ENCODE measurements around the gene NME5.

NME5 gene

DNA sequence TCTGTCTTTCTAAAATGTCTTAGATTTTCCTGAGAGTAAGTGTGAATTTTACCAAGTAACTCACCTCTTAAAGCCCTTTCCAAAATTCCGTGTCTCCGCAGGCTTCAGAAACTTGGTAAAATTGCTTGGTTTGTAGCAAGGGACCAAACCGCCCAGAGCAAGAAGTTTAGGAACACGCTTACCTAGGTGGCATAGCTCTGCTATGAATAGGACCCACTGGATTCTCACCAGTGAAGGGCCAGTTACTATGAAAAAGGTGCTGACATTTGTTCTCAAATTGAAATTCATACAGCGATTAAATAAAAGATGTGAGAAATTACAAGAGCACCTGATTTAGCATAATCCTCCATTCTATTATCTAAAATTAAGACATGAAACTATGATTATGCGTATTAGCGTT is 6.7 kb downstream of the NME5 start:
- DNase-seq (ENCODE audit: low read depth) = no peak

DNA sequence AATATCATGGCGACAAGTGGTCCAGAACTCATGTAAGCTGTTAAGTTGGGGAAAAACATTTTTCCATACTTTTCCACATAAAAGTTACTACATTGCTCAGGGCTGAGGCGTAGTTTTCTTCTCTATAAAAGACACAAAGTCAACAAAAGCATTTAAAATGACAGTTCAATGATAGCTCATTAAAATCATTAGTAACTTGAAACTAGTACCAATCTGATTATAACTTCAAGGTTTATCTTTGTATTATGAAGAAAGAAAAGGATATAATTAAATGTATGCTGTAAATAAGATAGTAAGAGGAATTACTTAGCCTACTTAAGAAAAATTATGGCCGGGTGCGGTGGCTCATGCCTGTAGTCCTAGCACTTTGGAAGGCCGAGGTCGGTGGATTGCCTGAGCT is 9.9 kb downstream of the NME5 start:
- DNase-seq (ENCODE audit: low read depth) = no peak

GRCh38 chr5:138128334-138128733 is 10.9 kb downstream of the NME5 start:
- no peak for DNase-seq (ENCODE audit: low read depth)

- DNase-seq (ENCODE audit: low read depth) = no peak
Measured at GRCh38 chr5:138115254-138115653, 24.0 kb downstream of the NME5 start.

GRCh38 chr5:138111937-138112336 is 27.3 kb downstream of the NME5 start:
- peak; percentile 9 for DNase-seq (ENCODE audit: low read depth)

- no peak for DNase-seq (ENCODE audit: low read depth)
Measured at GRCh38 chr5:138111181-138111580, 28.0 kb downstream of the NME5 start.

- DNase-seq (ENCODE audit: low read depth) = no peak
Measured at GRCh38 chr5:138110266-138110963, 28.8 kb downstream of the NME5 start.

DNA sequence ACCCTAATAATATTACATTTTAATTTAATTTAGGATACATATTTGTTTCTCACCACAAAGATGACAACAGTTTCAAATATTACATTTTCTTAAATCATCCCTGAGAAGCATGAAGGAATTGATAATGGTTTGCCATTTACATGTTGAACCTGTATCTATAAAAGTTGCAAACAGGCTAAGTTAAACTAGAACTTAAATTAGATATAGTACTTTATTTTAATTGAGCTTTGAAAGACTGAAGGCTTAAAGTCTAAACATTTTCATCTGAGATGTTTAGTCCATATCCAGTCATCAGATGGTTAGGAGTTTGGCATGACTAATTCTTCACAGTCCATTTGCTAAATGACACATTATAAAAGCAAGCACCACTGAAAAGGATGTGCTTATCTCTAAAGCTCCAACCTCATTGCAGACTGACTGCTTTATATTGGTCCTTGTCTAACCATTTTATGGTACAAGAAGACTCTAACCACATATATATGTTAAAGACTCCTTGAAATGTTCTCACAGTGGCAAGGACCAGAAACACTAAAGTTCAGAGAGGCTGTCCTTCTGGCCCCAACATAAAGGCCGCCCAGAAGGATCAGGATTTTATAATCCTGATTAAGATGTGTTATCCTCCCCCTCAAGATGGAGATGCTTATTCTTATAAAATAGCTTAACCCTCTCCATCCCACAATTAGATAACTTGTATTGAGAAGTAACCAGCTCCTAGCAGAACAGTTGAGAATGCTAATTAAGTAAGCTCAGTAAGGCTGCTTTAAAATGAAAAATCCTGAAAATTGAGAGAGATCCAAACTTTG is 29.6 kb downstream of the NME5 start:
- no peak for DNase-seq (ENCODE audit: low read depth)

DNA sequence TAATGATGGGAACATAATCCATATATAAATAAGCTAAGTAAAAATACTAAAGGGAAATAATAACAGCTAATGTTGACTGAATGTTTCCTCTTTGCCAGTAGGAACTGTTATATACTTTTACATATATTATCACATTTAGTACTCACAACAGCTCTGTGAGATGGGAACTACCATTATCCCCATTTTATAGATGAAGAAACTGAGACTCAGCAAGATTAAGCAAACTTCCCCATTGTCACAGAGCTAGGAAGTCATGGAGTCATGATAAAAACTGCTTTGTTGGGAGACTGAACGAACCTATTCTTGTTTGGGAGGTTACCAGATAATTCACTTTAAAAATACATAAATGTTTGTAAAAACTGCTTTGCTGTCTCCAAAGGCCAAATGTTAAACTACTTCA is 32.0 kb downstream of the NME5 start:
- no peak for DNase-seq (ENCODE audit: low read depth)

- DNase-seq (ENCODE audit: low read depth) = no peak
Measured at GRCh38 chr5:138105709-138106108, 33.5 kb downstream of the NME5 start.

DNA sequence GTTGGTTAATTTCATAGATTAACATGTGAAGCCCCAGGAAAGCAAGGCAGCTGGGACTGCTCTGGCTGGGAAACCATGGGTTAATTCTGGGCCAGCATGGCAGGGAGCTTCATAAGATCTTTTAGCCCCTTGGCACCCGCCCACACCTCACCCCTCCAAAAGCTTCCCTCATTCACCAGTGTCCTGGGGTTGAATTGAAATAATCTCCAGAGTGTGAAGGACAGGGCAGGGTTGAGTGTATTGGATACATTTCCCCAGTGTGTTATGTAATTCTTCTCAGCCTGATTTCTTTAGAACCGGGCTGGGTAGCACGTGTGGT is 36.0 kb downstream of the NME5 start:
- no peak for DNase-seq (ENCODE audit: low read depth)

DNA sequence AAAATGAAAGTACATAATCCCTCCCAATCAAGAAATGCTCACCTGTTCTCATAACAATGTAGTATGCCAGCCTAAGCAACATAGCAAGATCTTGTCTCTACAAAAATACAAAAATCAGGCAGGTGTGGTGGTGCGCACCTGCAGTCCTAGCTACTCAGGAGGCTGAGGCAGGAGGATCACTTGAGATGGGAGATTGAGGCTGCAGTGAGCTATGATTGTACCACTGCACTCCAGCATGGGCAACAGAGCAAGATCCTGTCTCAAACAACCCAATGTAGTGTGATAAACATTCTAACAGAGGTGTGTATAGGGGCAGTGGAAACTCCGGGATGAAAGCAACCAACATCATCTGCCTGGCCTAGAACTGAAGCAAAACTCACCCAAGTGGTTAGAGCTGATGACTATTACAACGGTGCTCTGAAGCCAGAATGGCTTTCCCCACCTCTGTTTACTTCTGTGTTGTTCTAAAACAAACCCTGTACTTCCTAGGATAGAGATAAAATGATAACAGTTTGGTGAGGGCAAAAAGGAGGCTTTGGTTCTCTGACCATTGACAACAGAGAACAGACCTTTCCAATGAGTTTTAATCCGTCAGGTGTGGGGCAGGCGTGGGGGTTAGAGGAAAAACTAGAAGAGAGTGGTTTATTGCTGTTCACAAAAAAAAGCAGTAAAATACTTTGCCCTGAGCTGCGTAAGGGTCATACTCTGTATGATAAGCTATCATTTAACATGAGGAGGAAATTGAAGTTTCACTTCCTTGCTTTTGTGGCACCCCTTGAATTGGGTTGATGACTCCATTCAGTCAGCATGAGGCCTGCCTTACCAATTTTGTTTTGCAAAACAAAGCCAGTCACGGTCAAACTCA is 36.5 kb downstream of the NME5 start:
- no peak for DNase-seq (ENCODE audit: low read depth)

- DNase-seq (ENCODE audit: low read depth) = no peak
Measured at GRCh38 chr5:138096997-138097828, 42.0 kb downstream of the NME5 start.

- DNase-seq (ENCODE audit: low read depth) = no peak
Measured at GRCh38 chr5:138096363-138096762, 42.9 kb downstream of the NME5 start.

DNA sequence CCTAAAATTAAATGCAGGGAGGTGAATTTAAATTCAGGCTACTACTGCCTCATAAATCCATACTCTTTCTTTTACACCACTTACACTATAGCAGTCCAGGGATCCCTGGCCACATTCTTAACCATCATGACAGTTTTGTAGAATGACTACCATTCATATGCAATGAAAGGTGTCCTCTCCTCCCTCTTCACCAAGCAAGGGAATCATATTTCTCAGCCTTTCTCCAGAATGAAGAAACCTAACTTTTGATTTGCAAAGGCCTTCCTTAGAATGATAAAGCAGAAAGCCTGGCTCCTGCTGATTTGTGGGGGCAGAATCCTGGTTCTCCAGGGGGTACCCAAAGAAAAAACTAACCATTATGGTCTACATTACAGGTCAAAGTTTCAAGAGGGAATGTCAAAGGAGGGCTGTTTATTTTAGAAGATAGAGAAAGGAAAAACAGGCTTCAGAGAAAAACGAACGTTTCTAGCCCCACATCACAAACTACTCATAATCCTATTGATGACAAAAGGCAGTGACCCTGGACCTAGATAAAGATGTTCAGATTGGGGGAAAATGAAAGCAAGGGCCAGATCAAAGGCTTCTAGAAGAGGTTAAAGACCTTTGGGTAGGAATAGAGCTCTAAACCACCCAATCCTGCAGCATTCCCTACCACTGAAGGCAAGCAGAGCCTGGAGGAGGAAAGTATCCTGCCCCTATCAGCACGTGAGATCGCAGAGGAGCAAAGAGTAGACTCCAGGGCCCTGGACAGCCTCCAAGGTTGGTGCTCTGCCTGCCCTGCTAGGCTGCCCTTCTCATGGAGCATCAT is 43.9 kb downstream of the NME5 start:
- DNase-seq (ENCODE audit: low read depth) = no peak

- DNase-seq (ENCODE audit: low read depth) = no peak
Measured at GRCh38 chr5:138093036-138093435, 46.2 kb downstream of the NME5 start.

DNA sequence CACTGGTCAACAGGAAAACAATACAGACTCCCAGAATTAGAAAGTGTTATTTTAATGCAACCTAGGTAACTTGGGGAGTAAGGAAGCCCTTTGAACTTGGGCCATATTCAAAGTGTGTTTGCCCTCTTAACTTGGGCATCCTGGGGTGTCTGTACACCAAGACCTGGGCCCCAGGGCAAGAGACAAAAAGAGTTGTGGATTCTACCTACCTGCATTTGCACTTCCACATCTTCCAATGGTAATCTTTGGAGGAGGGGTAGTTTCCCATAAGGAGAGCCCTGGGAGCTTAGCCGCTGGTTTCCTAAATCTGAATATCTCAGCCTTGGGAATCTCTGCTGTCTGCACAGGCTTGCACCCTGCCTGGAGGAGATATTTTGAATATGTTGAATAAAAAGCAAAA is 46.9 kb downstream of the NME5 start:
- no peak for DNase-seq (ENCODE audit: low read depth)

DNA sequence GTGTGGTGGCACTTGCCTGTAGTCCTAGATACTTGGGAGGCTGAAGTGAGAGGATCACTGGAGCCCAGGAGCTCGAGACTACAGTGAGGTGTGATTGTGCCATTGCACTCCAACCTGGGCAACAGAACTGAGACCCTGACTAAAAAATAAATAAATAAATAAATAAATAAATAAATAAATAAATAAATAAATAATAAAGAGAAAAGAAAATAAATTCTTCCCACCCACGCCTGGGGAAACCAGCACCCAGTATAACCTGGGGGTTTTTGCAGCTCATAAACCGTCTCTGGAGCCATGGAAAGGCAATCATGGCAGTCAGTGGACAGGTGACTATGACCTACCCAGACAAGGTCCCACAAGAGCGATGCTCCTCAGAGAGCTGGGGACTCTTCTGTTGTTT is 47.5 kb downstream of the NME5 start:
- no peak for DNase-seq (ENCODE audit: low read depth)

GRCh38 chr5:138083702-138084101 is 55.5 kb downstream of the NME5 start, which contains the start of gene WNT8A:
Gene WNT8A (plus strand): TSS chr5:138084033. CDS start chr5:138084128, 95 bp downstream.
- DNase-seq (ENCODE audit: low read depth) = no peak

DNA sequence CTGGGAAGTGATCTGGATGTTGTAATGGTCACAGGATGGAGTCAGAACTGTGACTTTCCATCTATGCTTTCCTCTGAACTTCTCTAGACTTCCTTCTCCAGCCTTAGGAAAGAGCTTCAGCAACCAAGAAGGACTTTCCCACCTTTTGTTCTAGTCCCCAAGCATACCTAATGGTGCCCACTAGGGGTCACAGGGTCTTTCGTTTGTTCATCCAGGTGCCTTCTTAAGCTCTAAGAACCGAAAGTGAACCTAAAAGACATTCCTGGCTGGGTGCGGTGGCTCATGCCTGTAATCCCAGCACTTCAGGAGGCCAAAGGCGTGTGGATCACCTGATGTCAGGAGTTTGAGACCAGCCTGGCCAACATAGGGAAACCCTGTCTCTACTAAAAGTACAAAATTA is 57.2 kb downstream of the NME5 start:
- no peak for DNase-seq (ENCODE audit: low read depth)

Measured in GM04503 (cell line).